Left lung (tissue), 10 donors: Measurements from ENCODE around the gene GABARAPL1. TPM values are rescaled to one million over a fixed set of nuclear protein-coding genes. Genes with fewer than 3 reads are reported as not detected.
A peak's percentile ranks its signal among the peaks of the same experiment; 100 is the strongest.
"Not testable (repeated sequence)": the region's sequence is repeated elsewhere in the genome, so short reads cannot be mapped to it uniquely, and the experiment has no call there.

ENCODE experiments used
- ATAC-seq: fragments of 200-7000 bp; cut with Tn5 transposase; one replicate; pipeline ENCODE4 v1.9.1; 2020; ENCODE audit warnings: moderate library complexity
- DNase-seq, 4 donors: peaks; one replicate each; pipeline ENCODE4 v3.0.0-alpha.2; 2013 to 2020
- H3K27ac ChIP-seq, 2 donors: fragments of 200-600 bp; sonication (generic) in 1 of 2; one replicate each; pipeline versions ENCODE4 v1.5.0 to v1.8.0; 2020 to 2021
- H3K27me3 ChIP-seq, 2 donors: fragments of 200-600 bp; sonication (generic) in 1 of 2; one replicate each; pipeline versions ENCODE4 v1.5.0 to v1.8.0; 2020 to 2021
- H3K36me3 ChIP-seq, 2 donors: fragments of 200-600 bp; sonication (generic) in 1 of 2; one replicate each; pipeline versions ENCODE4 v1.5.0 to v1.8.0; 2020 to 2021
- H3K4me1 ChIP-seq, 2 donors: fragments of 200-600 bp; one replicate each; pipeline ENCODE4 v1.8.0; 2021
- H3K4me3 ChIP-seq, 2 donors: fragments of 200-600 bp; sonication (generic) in 1 of 2; one replicate each; pipeline versions ENCODE4 v1.5.0 to v1.8.0; 2020 to 2021; ENCODE audit warnings: mild to moderate bottlenecking in 1 of 2
- H3K9me3 ChIP-seq, 2 donors: fragments of 200-600 bp; sonication (generic) in 1 of 2; one replicate each; pipeline versions ENCODE4 v1.5.0 to v1.8.0; 2020 to 2021
- CTCF ChIP-seq, 2 donors: fragments of 200-600 bp; sonication (generic) in 1 of 2; IDR thresholded peaks; one replicate each; pipeline versions ENCODE4 v1.5.0 to v1.8.0; 2021; ENCODE audit warnings: antibody characterized with exemption in 2 of 2
- intact Hi-C, 2 donors: fragments of 100-400 bp; cut with DNase I; formaldehyde crosslinking; loops; one replicate each; pipeline versions ENCODE4 v1.11.2 to v1.14.2; 2022
- polyA plus RNA-seq, 6 donors: library from polyadenylated mRNA; unstranded; fragments of 120-200 nt; gene quantifications; one replicate each; pipeline ENCODE4 v1.2.1, GENCODE V29; 2013; ENCODE audit not compliant: insufficient read length in 6 of 6
- total RNA-seq, 2 donors: library from RNA; stranded (reverse); fragmentation: NEBNext Ultra II Directional; extraction: Animal tissue kit (Norgen Biotek cat#: 25700); gene quantifications; one replicate each; pipeline ENCODE4 v1.2.1, GENCODE V29; 2021
- donor health status: DM: no; HTN: yes; CAD: no.
- donor health status: DM: no; HTN: no; CAD: no.

Gene GABARAPL1
- total and polyA plus RNA-seq, 8 donors: 38.6 to 68.4 (median 48.4) TPM

- Histone ChIP-seq H3K4me1 (peaks cover 0 to 38% of the 10 kb centered on the region in 2 donors), H3K27ac (peak overlapping the region; percentile 99), H3K9me3 (no peaks in the 10 kb centered on the region), H3K36me3 (peaks cover 0 to 7% of the 10 kb centered on the region in 2 donors), H3K4me3 (peak overlapping the region; percentile 73 to 82), H3K27me3 (no peaks in the 10 kb centered on the region)
- intact Hi-C loops: no loop called here
- ATAC-seq: peak; percentile 65
- DNase-seq: peak; percentile 66 to 88 (median 80)
- TF ChIP-seq CTCF (IDR thresholded peaks at IDR 0.05): no peak
Measured at GRCh38 chr12:10213168-10214135, 775 bp downstream of the GABARAPL1 start.

- intact Hi-C loops: no loop called here
- no peak for TF ChIP-seq CTCF (IDR thresholded peaks at IDR 0.05)
- Histone ChIP-seq H3K27me3 (no peaks in the 10 kb centered on the region), H3K36me3 (peaks cover 0 to 16% of the 10 kb centered on the region in 2 donors), H3K4me1 (peaks cover 0 to 38% of the 10 kb centered on the region in 2 donors), H3K9me3 (no peaks in the 10 kb centered on the region), H3K4me3 (peak overlapping the region; percentile 73 to 82), H3K27ac (peak overlapping the region; percentile 99)
- peak; percentile 2 for ATAC-seq
- peak in 1 of 4 donors; percentile 17 for DNase-seq
Measured at GRCh38 chr12:10214136-10214894, 1.6 kb downstream of the GABARAPL1 start.

GRCh38 chr12:10214895-10215267 is 2.2 kb downstream of the GABARAPL1 start:
- H3K9me3 ChIP-seq: no peaks in the 10 kb centered on the region
- intact Hi-C loops: no loop called here
- peak overlapping the region; percentile 73 to 82 for H3K4me3 ChIP-seq
- no peaks in the 10 kb centered on the region for H3K27me3 ChIP-seq
- peaks cover 0 to 21% of the 10 kb centered on the region in 2 donors for H3K36me3 ChIP-seq
- H3K27ac ChIP-seq: peak overlapping the region; percentile 99
- ATAC-seq: no peak
- no peak for DNase-seq
- H3K4me1 ChIP-seq: peaks cover 0 to 38% of the 10 kb centered on the region in 2 donors
- TF ChIP-seq CTCF (IDR thresholded peaks at IDR 0.05): no peak

- peak overlapping the region in 1 of 2 donors; percentile 82 for H3K4me3 ChIP-seq
- intact Hi-C loops: no loop called here
- no peak for TF ChIP-seq CTCF (IDR thresholded peaks at IDR 0.05)
Measured at GRCh38 chr12:10215436-10215835, 2.8 kb downstream of the GABARAPL1 start.

GRCh38 chr12:10215946-10216345 is 3.3 kb downstream of the GABARAPL1 start:
- DNase-seq, ATAC-seq, intact Hi-C loops, H3K9me3 ChIP-seq, H3K27me3 ChIP-seq, H3K27ac ChIP-seq, H3K4me3 ChIP-seq: not testable (repeated sequence)
- peaks cover 0 to 45% of the 10 kb centered on the region in 2 donors for H3K4me1 ChIP-seq
- H3K36me3 ChIP-seq: peaks cover 0 to 32% of the 10 kb centered on the region in 2 donors

More at GRCh38 chr12:10215436-10215835, 2.8 kb downstream of the GABARAPL1 start:
- DNase-seq (no peak), ATAC-seq (no peak)
- Histone ChIP-seq H3K4me1 (peaks cover 0 to 40% of the 10 kb centered on the region in 2 donors), H3K27me3 (no peaks in the 10 kb centered on the region), H3K27ac (peak overlapping the region in 1 of 2 donors; percentile 99), H3K36me3 (peaks cover 0 to 27% of the 10 kb centered on the region in 2 donors), H3K9me3 (no peaks in the 10 kb centered on the region)
